ENCODE measurements around the gene RTN4R.
"Not testable (repeated sequence)": the region's sequence is repeated elsewhere in the genome, so short reads cannot be mapped to it uniquely, and the experiment has no call there.

Gene RTN4R

GRCh38 chr22:20289182-20290044 is 21.3 kb upstream of the RTN4R start:
- in situ Hi-C loops (cut with MboI; ENCODE audit: low sequenced_read_pairs) = not testable (repeated sequence)

- in situ Hi-C loops (cut with MboI; ENCODE audit: low sequenced_read_pairs) = not testable (repeated sequence)
Observed at GRCh38 chr22:20286784-20287423, 18.8 kb upstream of the RTN4R start.

GRCh38 chr22:20286312-20286660 is 18.2 kb upstream of the RTN4R start:
- in situ Hi-C loops (cut with MboI; ENCODE audit: low sequenced_read_pairs) = not testable (repeated sequence)

GRCh38 chr22:20285473-20286311 is 17.6 kb upstream of the RTN4R start:
- in situ Hi-C loops (cut with MboI; ENCODE audit: low sequenced_read_pairs) = not testable (repeated sequence)

GRCh38 chr22:20284471-20285086 is 16.5 kb upstream of the RTN4R start:
- in situ Hi-C loops (cut with MboI; ENCODE audit: low sequenced_read_pairs) = no loop called here

- in situ Hi-C loops (cut with MboI; ENCODE audit: low sequenced_read_pairs) = no loop called here
Observed at GRCh38 chr22:20283674-20284066, 15.6 kb upstream of the RTN4R start.

- in situ Hi-C loops (cut with MboI; ENCODE audit: low sequenced_read_pairs) = no loop called here
Observed at GRCh38 chr22:20282901-20283673, 15.0 kb upstream of the RTN4R start.

- in situ Hi-C loops (cut with MboI; ENCODE audit: low sequenced_read_pairs) = no loop called here
Observed at GRCh38 chr22:20281891-20282290, 13.8 kb upstream of the RTN4R start.

GRCh38 chr22:20281473-20281872 is 13.4 kb upstream of the RTN4R start:
- in situ Hi-C loops (cut with MboI; ENCODE audit: low sequenced_read_pairs) = not testable (repeated sequence)

- in situ Hi-C loops (cut with MboI; ENCODE audit: low sequenced_read_pairs) = no loop called here
Observed at GRCh38 chr22:20280866-20281265, 12.7 kb upstream of the RTN4R start.

GRCh38 chr22:20280163-20280562 is 12.0 kb upstream of the RTN4R start:
- in situ Hi-C loops (cut with MboI; ENCODE audit: low sequenced_read_pairs) = not testable (repeated sequence)

GRCh38 chr22:20279662-20280134 is 11.6 kb upstream of the RTN4R start:
- in situ Hi-C loops (cut with MboI; ENCODE audit: low sequenced_read_pairs) = no loop called here

GRCh38 chr22:20278726-20279490 is 10.8 kb upstream of the RTN4R start:
- in situ Hi-C loops (cut with MboI; ENCODE audit: low sequenced_read_pairs) = not testable (repeated sequence)

- in situ Hi-C loops (cut with MboI; ENCODE audit: low sequenced_read_pairs) = not testable (repeated sequence)
Observed at GRCh38 chr22:20277936-20278635, 10.0 kb upstream of the RTN4R start.

- in situ Hi-C loops (cut with MboI; ENCODE audit: low sequenced_read_pairs) = no loop called here
Observed at GRCh38 chr22:20276468-20276867, 8.3 kb upstream of the RTN4R start.

- in situ Hi-C loops (cut with MboI; ENCODE audit: low sequenced_read_pairs) = no loop called here
Observed at GRCh38 chr22:20275836-20276235, 7.7 kb upstream of the RTN4R start.

GRCh38 chr22:20275325-20275724 is 7.2 kb upstream of the RTN4R start:
- in situ Hi-C loops (cut with MboI; ENCODE audit: low sequenced_read_pairs) = not testable (repeated sequence)

- in situ Hi-C loops (cut with MboI; ENCODE audit: low sequenced_read_pairs) = not testable (repeated sequence)
Observed at GRCh38 chr22:20274374-20274773, 6.3 kb upstream of the RTN4R start.

GRCh38 chr22:20273758-20274181 is 5.7 kb upstream of the RTN4R start:
- in situ Hi-C loops (cut with MboI; ENCODE audit: low sequenced_read_pairs) = no loop called here

All from hTERT RPE-1 (cell line).